ENCODE results near the gene EFNA3. TPM values are rescaled to one million over a fixed set of nuclear protein-coding genes. Genes with fewer than 3 reads are reported as not detected.

EFNA3 gene
- total and polyA plus RNA-seq, 2 experiments from 2014 or later = 10.3 to 13.6 TPM

DNA sequence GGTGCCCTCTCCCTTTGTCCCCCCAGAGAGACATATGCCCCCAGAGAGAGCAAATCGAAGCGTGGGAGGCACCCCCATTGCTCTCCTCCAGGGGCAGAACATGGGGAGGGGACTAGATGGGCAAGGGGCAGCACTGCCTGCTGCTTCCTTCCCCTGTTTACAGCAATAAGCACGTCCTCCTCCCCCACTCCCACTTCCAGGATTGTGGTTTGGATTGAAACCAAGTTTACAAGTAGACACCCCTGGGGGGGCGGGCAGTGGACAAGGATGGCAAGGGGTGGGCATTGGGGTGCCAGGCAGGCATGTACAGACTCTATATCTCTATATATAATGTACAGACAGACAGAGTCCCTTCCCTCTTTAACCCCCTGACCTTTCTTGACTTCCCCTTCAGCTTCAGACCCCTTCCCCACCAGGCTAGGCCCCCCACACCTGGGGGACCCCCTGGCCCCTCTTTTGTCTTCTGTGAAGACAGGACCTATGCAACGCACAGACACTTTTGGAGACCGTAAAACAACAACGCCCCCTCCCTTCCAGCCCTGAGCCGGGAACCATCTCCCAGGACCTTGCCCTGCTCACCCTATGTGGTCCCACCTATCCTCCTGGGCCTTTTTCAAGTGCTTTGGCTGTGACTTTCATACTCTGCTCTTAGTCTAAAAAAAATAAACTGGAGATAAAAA is 8.4 kb downstream of the EFNA3 start:
- DNase-seq (ENCODE audit: low spot score) (peak; percentile 72), ATAC-seq (no peak)
- H3K79me2 ChIP-seq (replicated peaks; ENCODE audit: insufficient read depth) = no peaks in the 10 kb centered on the region
- Mint-ChIP-seq H3K9me3 (no peaks in the 10 kb centered on the region), H3K27me3 (ENCODE audit: insufficient read depth, low read depth, poor library complexity) (peaks cover 54% of the 10 kb centered on the region), H3K4me3 (no peak overlapping the region; the same call in 2 of the 3 replicates), H3K4me1 (peaks cover 41% of the 10 kb centered on the region), H3K27ac (no peak overlapping the region), H3K36me3 (ENCODE audit: low read depth) (no peaks in the 10 kb centered on the region; the same call in 2 of the 3 replicates)
- no peaks in the 10 kb centered on the region; the same call in 1 of the 2 replicates for H4K20me1 ChIP-seq (replicated peaks; ENCODE audit: insufficient read depth)
- no peaks in the 10 kb centered on the region for H3K36me3 ChIP-seq (ENCODE audit: insufficient read depth)
- H3K27ac ChIP-seq (ENCODE audit: low read depth) = no peak overlapping the region
- H3K4me3 ChIP-seq = no peak overlapping the region
- peaks cover 19% of the 10 kb centered on the region for H3K4me1 ChIP-seq (ENCODE audit: insufficient read depth)
- H3K9me2 ChIP-seq (ENCODE audit: insufficient read depth) = no peaks in the 10 kb centered on the region
- peak; percentile 46 to 62 for TF ChIP-seq CTCF (conservative IDR thresholded peaks at IDR 0.05; ENCODE audit: low read depth in 2 of 2)
- TF ChIP-seq, protein P1, sequence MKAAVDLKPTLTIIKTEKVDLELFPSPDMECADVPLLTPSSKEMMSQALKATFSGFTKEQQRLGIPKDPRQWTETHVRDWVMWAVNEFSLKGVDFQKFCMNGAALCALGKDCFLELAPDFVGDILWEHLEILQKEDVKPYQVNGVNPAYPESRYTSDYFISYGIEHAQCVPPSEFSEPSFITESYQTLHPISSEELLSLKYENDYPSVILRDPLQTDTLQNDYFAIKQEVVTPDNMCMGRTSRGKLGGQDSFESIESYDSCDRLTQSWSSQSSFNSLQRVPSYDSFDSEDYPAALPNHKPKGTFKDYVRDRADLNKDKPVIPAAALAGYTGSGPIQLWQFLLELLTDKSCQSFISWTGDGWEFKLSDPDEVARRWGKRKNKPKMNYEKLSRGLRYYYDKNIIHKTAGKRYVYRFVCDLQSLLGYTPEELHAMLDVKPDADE (IDR thresholded peaks at IDR 0.05) = no peak
- H3K4me2 ChIP-seq = no peak overlapping the region
- H2AFZ ChIP-seq = no peak overlapping the region
- H3K27me3 ChIP-seq (ENCODE audit: insufficient read depth) = peaks cover 28% of the 10 kb centered on the region
- peaks cover 10% of the 10 kb centered on the region; the same call in 1 of the 2 replicates for H3F3A ChIP-seq (replicated peaks; ENCODE audit: low read depth)

- Mint-ChIP-seq H3K9me3 (no peaks in the 10 kb centered on the region), H3K27me3 (ENCODE audit: insufficient read depth, low read depth, poor library complexity) (peaks cover 27% of the 10 kb centered on the region), H3K27ac (no peak overlapping the region), H3K4me1 (peaks cover 31% of the 10 kb centered on the region), H3K36me3 (ENCODE audit: low read depth) (no peaks in the 10 kb centered on the region; the same call in 2 of the 3 replicates), H3K4me3 (peak overlapping the region; percentile 21; the same call in 2 of the 3 replicates)
- Histone ChIP-seq H2AFZ (peak overlapping the region; percentile 97), H3K27me3 (ENCODE audit: insufficient read depth) (peaks cover 10% of the 10 kb centered on the region; the same call in 1 of the 2 replicates), H4K20me1 (replicated peaks; ENCODE audit: insufficient read depth) (no peaks in the 10 kb centered on the region), H3K27ac (ENCODE audit: low read depth) (no peak overlapping the region), H3K36me3 (ENCODE audit: insufficient read depth) (no peaks in the 10 kb centered on the region), H3K4me2 (peak overlapping the region; percentile 61; the same call in 1 of the 2 replicates), H3K79me2 (replicated peaks; ENCODE audit: insufficient read depth) (no peaks in the 10 kb centered on the region), H3F3A (replicated peaks; ENCODE audit: low read depth) (0 out of 2 replicates have a peak, but pooled peaks cover 9% of the 10 kb centered on the region), H3K4me1 (ENCODE audit: insufficient read depth) (peaks cover 7% of the 10 kb centered on the region; the same call in 1 of the 2 replicates), H3K9me2 (ENCODE audit: insufficient read depth) (no peaks in the 10 kb centered on the region), H3K4me3 (0 out of 2 replicates have a peak overlapping the region, but pooled peaks have one; percentile 7)
- ATAC-seq (peak; percentile 78), DNase-seq (ENCODE audit: low spot score) (peak; percentile 94)
- TF ChIP-seq CREB1 (CRISPR knock-in tag; IDR thresholded peaks at IDR 0.05; ENCODE audit: low read depth) = 0 out of 2 replicates have a peak, but pooled peaks have one; percentile 3
- TF ChIP-seq ZNF114 (CRISPR knock-in tag; IDR thresholded peaks at IDR 0.05) = no peak
- TF ChIP-seq ZNF331 (CRISPR knock-in tag; IDR thresholded peaks at IDR 0.05; ENCODE audit: low read depth) = no peak
- TF ChIP-seq NANOG (IDR thresholded peaks at IDR 0.05; ENCODE audit: borderline replicate concordance) = no peak
- no peak for TF ChIP-seq EZH2phosphoT487 (IDR thresholded peaks at IDR 0.05; ENCODE audit: unreplicated experiment)
- TF ChIP-seq JUNB (IDR thresholded peaks at IDR 0.05; ENCODE audit: unreplicated experiment) = no peak
- TF ChIP-seq EZH2 (IDR thresholded peaks at IDR 0.05; ENCODE audit: low read depth, unreplicated experiment) = no peak
Measured at GRCh38 chr1:155091071-155092051, 12.7 kb downstream of the EFNA3 start.
